Measurements from ENCODE around the gene CBX5. TPM values are rescaled to one million over a fixed set of nuclear protein-coding genes. Genes with fewer than 3 reads are reported as not detected.

The CBX5 gene
- total and polyA plus RNA-seq, 9 of the 15 experiments (the other 6 are each of a cell fraction or from before 2014, with no cell fraction given), result 32.6 to 102 (median 59.2) TPM

GRCh38 chr12:54287261-54288157 lies 7.6 kb upstream of the CBX5 start:
- Histone ChIP-seq H3K4me3 (peak overlapping the region; percentile 71; the same call in 1 of the 2 replicates), H3K9ac (ENCODE audit: insufficient read depth in 1 of 2, low read depth in 2 of 2, low read length in 2 of 2) (peak overlapping the region; percentile 67 to 72; a peak in 3 of 4 replicates), H3K79me2 (ENCODE audit: control insufficient read depth, insufficient read depth, low read length) (peaks cover 99% of the 10 kb centered on the region), H3K36me3 (ENCODE audit: control insufficient read depth, insufficient read depth, low read length) (peaks cover 96% of the 10 kb centered on the region), H2AFZ (ENCODE audit: low read depth, low read length) (no peak overlapping the region), H3K9me3 (replicated peaks; ENCODE audit: control insufficient read depth, insufficient read depth, low read depth, low read length) (no peaks in the 10 kb centered on the region), H3K27ac (ENCODE audit: extremely low read depth, low read depth, low read length) (peak overlapping the region; percentile 75), H3K27me3 (ENCODE audit: control insufficient read depth in 2 of 2, insufficient read depth in 2 of 2, low read length in 2 of 2) (no peaks in the 10 kb centered on the region), H3K4me1 (replicated peaks in 1 of 2; ENCODE audit: control insufficient read depth in 2 of 2, insufficient read depth in 2 of 2, low read length in 2 of 2) (peaks cover 30 to 32% of the 10 kb centered on the region in 2 experiments; a peak in 4 of 5 replicates), H4K20me1 (replicated peaks; ENCODE audit: control insufficient read depth, insufficient read depth, low read length) (peaks cover 56% of the 10 kb centered on the region), H3K4me2 (ENCODE audit: insufficient read depth, low read length) (peak overlapping the region; percentile 99), H3K9me1 (ENCODE audit: control insufficient read depth, insufficient read depth, low read length) (no peaks in the 10 kb centered on the region)
- DNase-seq (ENCODE audit: extremely low read depth in 1 of 4, low spot score in 3 of 4) (peak in 2 of 4 experiments; percentile 4 to 66), FAIRE-seq (no peak), ATAC-seq (peak; percentile 11)
- WGBS (ENCODE audit: insufficient coverage, low coverage, missing lambda C conversion rate), result 10% methylated on average over 8 of the region's 8 CpGs
- POLR2A ChIA-PET, result interaction anchor here (0.6 to 9.8 kb wide), 32 partner anchors 7 to 287 kb away, joined by 3 to 155 read pairs (median 6); partner anchors contain the start of genes CBX5, COPZ1, HNRNPA1 and HOXC9
- CTCF ChIA-PET (ENCODE audit: low intra/inter-chr PET ratio), result interaction anchor here (0.5 to 1.3 kb wide), 4 partner anchors 8 to 276 kb away, joined by 3 read pairs; no protein-coding TSS in a partner anchor
- intact Hi-C loops (cut with micrococcal nuclease), result loop anchor here (5.0 kb wide), 1 partner anchor 65 kb away; no protein-coding TSS in a partner anchor
- BruUV-seq (replicated peaks), result no TSS peak
- in situ Hi-C loops (cut with MboI), result no loop called here
- TF ChIP-seq ZNF436 (CRISPR knock-in tag; IDR thresholded peaks at IDR 0.05), result 0 out of 2 replicates have a peak, but pooled peaks have one; percentile 2
- TF ChIP-seq TBL1XR1 (IDR thresholded peaks at IDR 0.05; ENCODE audit: low read length in 2 of 2), result peak; percentile 34 to 36; a peak in 1 of 4 replicates
- TF ChIP-seq AFF4 (CRISPR knock-in tag; IDR thresholded peaks at IDR 0.05), result peak; percentile 85
- TF ChIP-seq CREM (IDR thresholded peaks at IDR 0.05; ENCODE audit: low read depth), result peak; percentile 10; the same call in 1 of the 2 replicates
- TF ChIP-seq POLR2G (IDR thresholded peaks at IDR 0.05; ENCODE audit: low read depth, low read length), result peak; percentile 21; the same call in 1 of the 2 replicates
- TF ChIP-seq SMAD3 (CRISPR knock-in tag; conservative IDR thresholded peaks at IDR 0.05), result peak; percentile 70
- TF ChIP-seq BMI1 (IDR thresholded peaks at IDR 0.05; ENCODE audit: low read length), result no peak
- 0 out of 2 replicates have a peak, but pooled peaks have one; percentile 47 for TF ChIP-seq KLF13 (tag; IDR thresholded peaks at IDR 0.05; ENCODE audit: borderline replicate concordance, low read depth)
- peak; percentile 70; the same call in 1 of the 2 replicates for TF ChIP-seq E2F1 (CRISPR knock-in tag; IDR thresholded peaks at IDR 0.05)
- TF ChIP-seq ZNF347 (CRISPR knock-in tag; IDR thresholded peaks at IDR 0.05; ENCODE audit: low read depth), result peak; percentile 66; the same call in 1 of the 2 replicates
- TF ChIP-seq RAD21 (CRISPR knock-in tag; conservative IDR thresholded peaks at IDR 0.05 in 1 of 2, IDR thresholded peaks at IDR 0.05 in 1 of 2), result no peak
- peak; percentile 49; the same call in 1 of the 2 replicates for TF ChIP-seq ZNF253 (CRISPR knock-in tag; conservative IDR thresholded peaks at IDR 0.05)
- TF ChIP-seq ZNF717 (CRISPR knock-in tag; IDR thresholded peaks at IDR 0.05), result peak; percentile 79; the same call in 1 of the 2 replicates
- peak; percentile 27; the same call in 1 of the 2 replicates for TF ChIP-seq CREB1 (IDR thresholded peaks at IDR 0.05)
- TF ChIP-seq CREB1 (CRISPR knock-in tag; IDR thresholded peaks at IDR 0.05), result 0 out of 2 replicates have a peak, but pooled peaks have one; percentile 52
